DND-41 (cell line): Measurements from ENCODE around the gene PFDN6.
"Not testable (repeated sequence)": the region's sequence is repeated elsewhere in the genome, so short reads cannot be mapped to it uniquely, and the experiment has no call there.

Experiments used
- ATAC-seq: fragments of 200-7000 bp; cut with Tn5 transposase; 3 replicates; pipeline ENCODE4 v1.9.1; 2021; ENCODE audit warnings: low read depth; ENCODE audit not compliant: insufficient read depth
- DNase-seq: peaks from one replicate; pipeline ENCODE4 v3.0.0-alpha.2; 2020
- H2AFZ ChIP-seq: 2 replicates; pipeline ENCODE4 v1.6.0; 2012; ENCODE audit warnings: low read depth, low read length
- H3K27ac ChIP-seq: 2 replicates; pipeline ENCODE4 v1.5.1; 2012; ENCODE audit warnings: low read length, inconsistent platforms
- H3K27me3 ChIP-seq: fragments of 200-600 bp; sonication (generic); 2 replicates; pipeline ENCODE4 v1.6.0; 2012; ENCODE audit warnings: low read length, mild to moderate bottlenecking, inconsistent platforms; ENCODE audit not compliant: insufficient read depth, poor library complexity
- H3K36me3 ChIP-seq: 2 replicates; pipeline ENCODE4 v1.5.1; 2012; ENCODE audit warnings: low read length, inconsistent platforms; ENCODE audit not compliant: insufficient read depth
- H3K4me1 ChIP-seq: 2 replicates; pipeline ENCODE4 v1.5.1; 2012; ENCODE audit warnings: mild to moderate bottlenecking, low read length; ENCODE audit not compliant: insufficient read depth
- H3K4me2 ChIP-seq: 2 replicates; pipeline ENCODE4 v1.6.0; 2012; ENCODE audit warnings: mild to moderate bottlenecking, moderate library complexity, low read length, inconsistent platforms; ENCODE audit not compliant: insufficient read depth
- H3K4me3 ChIP-seq, 2 experiments: fragments of 200-600 bp in 1 of 2; shearing (Covaris generic) in 1 of 2; 2 replicates each; pipeline ENCODE4 v1.5.1; 2012 to 2016; ENCODE audit warnings: inconsistent platforms in 2 of 2, low read length in 2 of 2, mild to moderate bottlenecking in 2 of 2, low read depth in 1 of 2, moderate library complexity in 1 of 2
- H3K79me2 ChIP-seq: 2 replicates; pipeline ENCODE4 v1.6.0; 2012; ENCODE audit warnings: low read length, inconsistent platforms; ENCODE audit not compliant: insufficient read depth
- H3K9ac ChIP-seq: 2 replicates; pipeline ENCODE4 v1.6.0; 2012; ENCODE audit warnings: low read depth, mild to moderate bottlenecking, inconsistent platforms, low read length, moderate library complexity
- H3K9me3 ChIP-seq: 2 replicates; pipeline ENCODE4 v1.5.1; 2012; ENCODE audit warnings: low read length, moderate library complexity, mild to moderate bottlenecking, inconsistent platforms; ENCODE audit not compliant: insufficient read depth, severe bottlenecking
- H4K20me1 ChIP-seq: 2 replicates; pipeline ENCODE4 v1.6.0; 2012; ENCODE audit warnings: low read length; ENCODE audit not compliant: insufficient read depth
- CTCF ChIP-seq: IDR thresholded peaks from 2 replicates; pipeline ENCODE4 v1.5.1; 2012; ENCODE audit warnings: borderline replicate concordance, low read length, moderate library complexity, mild to moderate bottlenecking; ENCODE audit not compliant: poor library complexity, severe bottlenecking; ENCODE audit errors: extremely low read depth
- EZH2 ChIP-seq: IDR thresholded peaks from 3 replicates; pipeline ENCODE4 v1.6.1; 2012; ENCODE audit warnings: borderline replicate concordance, low read depth, mild to moderate bottlenecking, moderate library complexity, low read length, inconsistent platforms; ENCODE audit not compliant: severe bottlenecking

PFDN6 gene

GRCh38 chr6:33280539-33280938 lies 8.9 kb upstream of the PFDN6 start:
- Histone ChIP-seq H3K27me3 (no peaks in the 10 kb centered on the region), H3K36me3 (peaks cover 79% of the 10 kb centered on the region), H3K27ac (no peak overlapping the region), H3K4me2 (no peak overlapping the region), H2AFZ (no peak overlapping the region), H3K4me3 (no peak overlapping the region), H3K4me1 (peaks cover 27% of the 10 kb centered on the region), H3K9ac (no peak overlapping the region), H4K20me1 (peaks cover 21% of the 10 kb centered on the region), H3K79me2 (peaks cover 10% of the 10 kb centered on the region), H3K9me3 (no peaks in the 10 kb centered on the region)
- no peak for DNase-seq
- no peak for ATAC-seq
- no peak for TF ChIP-seq EZH2
- no peak for TF ChIP-seq CTCF

- not testable (repeated sequence) for ATAC-seq, H3K9ac ChIP-seq
Observed at GRCh38 chr6:33285214-33285613, 4.2 kb upstream of the PFDN6 start.

GRCh38 chr6:33286946-33287914 lies 2.2 kb upstream of the PFDN6 start:
- H3K4me3 ChIP-seq, result no peak overlapping the region; a peak in 1 of 4 replicates
- peaks cover 43% of the 10 kb centered on the region for H3K79me2 ChIP-seq
- ATAC-seq, result no peak

More at GRCh38 chr6:33285214-33285613, 4.2 kb upstream of the PFDN6 start:
- H3K4me2 ChIP-seq, H3K27me3 ChIP-seq, H4K20me1 ChIP-seq, H3K27ac ChIP-seq, H3K4me3 ChIP-seq, H2AFZ ChIP-seq, DNase-seq, H3K9me3 ChIP-seq: not testable (repeated sequence)
- Histone ChIP-seq H3K36me3 (peaks cover 65% of the 10 kb centered on the region), H3K4me1 (peaks cover 22% of the 10 kb centered on the region), H3K79me2 (peaks cover 29% of the 10 kb centered on the region)

More at GRCh38 chr6:33286946-33287914, 2.2 kb upstream of the PFDN6 start:
- no peak for DNase-seq
- no peaks in the 10 kb centered on the region for H3K27me3 ChIP-seq
- peak overlapping the region; percentile 91; the same call in 1 of the 2 replicates for H3K4me2 ChIP-seq
- no peaks in the 10 kb centered on the region for H4K20me1 ChIP-seq
- H3K9me3 ChIP-seq, result no peaks in the 10 kb centered on the region
- H3K27ac ChIP-seq, result no peak overlapping the region
- H3K9ac ChIP-seq, result no peak overlapping the region
- H2AFZ ChIP-seq, result no peak overlapping the region
- peaks cover 66% of the 10 kb centered on the region for H3K36me3 ChIP-seq
- TF ChIP-seq CTCF (no peak), EZH2 (no peak)
- peaks cover 35% of the 10 kb centered on the region for H3K4me1 ChIP-seq
